ENCODE results near the gene WIPF3.
"Not testable (repeated sequence)": the region's sequence is repeated elsewhere in the genome, so short reads cannot be mapped to it uniquely, and the experiment has no call there.

The WIPF3 gene

GRCh38 chr7:29886827-29887226 is 80.5 kb downstream of the WIPF3 start:
- POLR2A ChIA-PET (ENCODE audit: low non-redundant PET), result no interaction called here
- no peak for TF ChIP-seq CTCF (conservative IDR thresholded peaks at IDR 0.05; ENCODE audit: low read depth)
- H3K27ac ChIP-seq, result no peak overlapping the region
- CTCF ChIA-PET, result no interaction called here
- no peak for DNase-seq (ENCODE audit: low spot score)

GRCh38 chr7:29888006-29888405 is 81.7 kb downstream of the WIPF3 start:
- no peak for DNase-seq (ENCODE audit: low spot score)
- POLR2A ChIA-PET (ENCODE audit: low non-redundant PET), result no interaction called here
- CTCF ChIA-PET, result no interaction called here
- no peak for TF ChIP-seq CTCF (conservative IDR thresholded peaks at IDR 0.05; ENCODE audit: low read depth)
- no peak overlapping the region for H3K27ac ChIP-seq

- POLR2A ChIA-PET (ENCODE audit: low non-redundant PET), result no interaction called here
- H3K27ac ChIP-seq, result no peak overlapping the region
- no peak for TF ChIP-seq CTCF (conservative IDR thresholded peaks at IDR 0.05; ENCODE audit: low read depth)
- CTCF ChIA-PET, result no interaction called here
- DNase-seq (ENCODE audit: low spot score), result no peak
Observed at GRCh38 chr7:29889288-29889687, 83.0 kb downstream of the WIPF3 start.

- no peak for TF ChIP-seq CTCF (conservative IDR thresholded peaks at IDR 0.05; ENCODE audit: low read depth)
- H3K27ac ChIP-seq, result no peak overlapping the region
- CTCF ChIA-PET, result no interaction called here
- no peak for DNase-seq (ENCODE audit: low spot score)
- POLR2A ChIA-PET (ENCODE audit: low non-redundant PET), result no interaction called here
Observed at GRCh38 chr7:29890251-29890650, 83.9 kb downstream of the WIPF3 start.

- POLR2A ChIA-PET (ENCODE audit: low non-redundant PET); CTCF ChIA-PET; DNase-seq (ENCODE audit: low spot score); H3K27ac ChIP-seq: not testable (repeated sequence)
Observed at GRCh38 chr7:29890786-29891185, 84.5 kb downstream of the WIPF3 start.

- CTCF ChIA-PET, result no interaction called here
- no peak for DNase-seq (ENCODE audit: low spot score)
- POLR2A ChIA-PET (ENCODE audit: low non-redundant PET), result no interaction called here
- no peak for TF ChIP-seq CTCF (conservative IDR thresholded peaks at IDR 0.05; ENCODE audit: low read depth)
- H3K27ac ChIP-seq, result no peak overlapping the region
Observed at GRCh38 chr7:29891766-29892165, 85.5 kb downstream of the WIPF3 start.

GRCh38 chr7:29892231-29892630 is 85.9 kb downstream of the WIPF3 start:
- no peak for DNase-seq (ENCODE audit: low spot score)
- POLR2A ChIA-PET (ENCODE audit: low non-redundant PET), result no interaction called here
- no peak for TF ChIP-seq CTCF (conservative IDR thresholded peaks at IDR 0.05; ENCODE audit: low read depth)
- CTCF ChIA-PET, result no interaction called here
- H3K27ac ChIP-seq, result no peak overlapping the region
